ENCODE data around the gene GMNC.
A peak's percentile ranks its signal among the peaks of the same experiment; 100 is the strongest.

The GMNC gene

DNA sequence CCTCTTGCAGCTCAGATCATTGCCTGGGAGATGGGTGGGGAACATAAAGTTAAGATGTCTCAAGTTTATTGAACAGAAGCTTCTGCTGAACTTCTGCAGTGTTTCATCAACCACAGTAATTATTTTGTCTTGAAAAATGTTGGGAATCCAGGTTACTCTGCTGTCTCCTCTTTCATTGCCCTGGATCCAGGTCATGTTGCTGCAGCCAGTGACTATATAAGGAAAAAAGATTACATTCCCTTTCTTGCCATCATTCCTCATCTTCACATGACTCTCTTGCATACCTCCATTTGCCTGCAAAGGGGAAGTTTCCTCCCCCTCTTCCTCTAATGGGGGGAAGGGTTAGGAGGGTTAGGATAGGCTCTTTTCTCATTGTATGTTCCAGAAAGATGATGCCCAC, 15.1 kb downstream of the GMNC start:
- no peak for DNase-seq

DNA sequence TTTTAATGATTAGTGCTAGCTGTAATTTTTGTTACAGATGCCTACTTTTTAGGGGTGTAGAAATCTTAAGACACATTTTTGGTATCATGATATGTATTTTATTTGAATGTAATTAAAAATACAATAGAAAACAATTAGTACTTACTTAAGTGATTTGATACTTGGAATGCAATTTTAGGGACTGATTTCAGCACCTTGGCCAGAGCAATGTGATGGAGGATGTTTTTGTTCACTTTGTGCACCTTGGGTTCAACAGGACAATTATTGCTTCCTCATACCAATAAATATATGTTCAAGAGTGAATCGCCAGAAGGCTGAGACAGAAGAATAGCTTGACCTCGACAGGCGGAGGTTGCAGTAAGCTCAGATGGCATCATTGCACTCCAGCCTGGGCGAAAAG, 22.3 kb downstream of the GMNC start:
- DNase-seq: no peak

DNA sequence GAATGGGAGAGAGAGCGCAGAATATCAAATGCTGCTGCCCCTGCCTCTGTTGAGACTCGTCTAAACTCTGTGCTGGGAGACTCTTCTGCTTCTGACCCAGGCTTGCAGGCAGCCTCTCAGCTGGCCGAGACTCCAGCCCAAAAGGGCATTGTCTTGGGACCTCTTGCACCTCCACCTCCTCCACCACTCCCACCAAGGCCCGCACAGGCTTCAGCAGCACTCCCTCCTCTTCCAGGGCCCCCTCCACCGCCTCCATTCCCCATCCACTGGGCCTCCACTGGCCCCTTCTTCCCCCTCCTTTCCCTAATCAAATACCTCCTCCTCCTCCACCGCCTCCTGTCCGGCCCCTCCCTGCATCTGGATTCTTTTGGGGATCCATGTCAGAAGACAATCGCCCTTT, 31.3 kb downstream of the GMNC start:
- no peak for DNase-seq

DNA sequence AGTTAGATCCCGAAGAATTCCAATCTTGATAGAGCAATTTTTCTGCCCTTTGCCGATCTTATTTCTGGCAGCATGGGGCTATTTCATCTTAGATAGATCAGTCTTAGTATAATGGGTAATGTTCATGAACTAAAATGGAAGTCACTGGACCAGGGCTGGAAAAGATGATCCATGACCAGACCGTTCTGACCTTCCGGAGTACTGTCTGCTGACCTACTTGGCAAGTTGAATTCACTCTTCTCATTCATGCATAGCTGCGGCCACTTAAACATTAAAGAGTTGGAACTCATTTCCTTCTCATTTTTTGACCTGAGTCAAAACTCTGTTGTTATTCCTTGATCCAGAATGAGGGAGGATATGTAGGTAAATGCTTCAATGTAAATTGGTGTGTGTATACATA, 32.5 kb downstream of the GMNC start:
- DNase-seq: no peak

DNA sequence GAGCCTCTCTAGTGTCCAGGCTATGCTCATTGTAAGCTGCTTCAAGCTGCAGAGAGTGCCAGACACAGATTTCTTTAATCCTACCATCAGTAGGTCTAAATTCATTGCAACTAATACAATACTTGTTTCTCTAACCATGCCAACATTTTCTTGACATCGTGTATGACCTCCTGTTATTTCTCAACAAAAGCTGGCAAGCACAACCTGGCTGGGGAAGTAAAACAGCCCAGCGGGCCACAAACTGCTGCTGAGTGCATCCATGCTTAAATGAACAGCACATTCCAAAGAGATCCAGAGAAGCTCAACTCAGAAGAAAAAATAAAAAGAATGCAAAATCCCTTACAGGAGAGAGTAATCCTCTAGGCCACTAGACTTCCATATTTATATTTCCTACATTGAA, 36.5 kb downstream of the GMNC start:
- DNase-seq: no peak

DNA sequence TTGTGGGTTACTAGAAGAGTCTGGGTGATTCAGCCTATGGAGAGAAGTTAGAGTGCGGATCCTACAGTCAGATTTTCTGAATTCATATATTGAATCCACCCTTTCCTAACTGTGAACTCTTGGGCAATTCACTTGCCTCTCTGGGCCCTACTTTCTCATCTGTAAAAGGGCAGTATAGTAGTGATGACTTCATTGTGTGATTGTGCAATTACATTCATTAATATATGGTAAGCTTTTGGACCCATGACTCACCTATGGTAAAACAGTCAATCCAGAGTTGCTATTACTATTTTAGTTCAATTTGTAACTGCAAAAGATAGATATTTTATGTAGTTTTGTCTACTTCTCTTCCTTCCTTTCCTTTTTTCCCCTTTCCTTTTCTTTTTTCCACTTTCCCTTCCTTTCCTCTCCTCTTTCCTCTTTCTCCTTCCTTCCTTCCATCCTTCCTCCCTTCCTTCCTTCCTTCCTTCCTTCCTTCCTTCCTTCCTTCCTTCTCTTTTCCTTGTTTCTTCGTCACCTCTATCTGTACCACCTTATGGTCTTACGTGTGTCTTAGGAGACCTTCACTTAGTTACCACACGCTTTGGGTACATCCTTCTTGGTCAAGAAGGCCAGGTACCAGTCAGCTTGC, 37.0 kb downstream of the GMNC start:
- DNase-seq: no peak

DNA sequence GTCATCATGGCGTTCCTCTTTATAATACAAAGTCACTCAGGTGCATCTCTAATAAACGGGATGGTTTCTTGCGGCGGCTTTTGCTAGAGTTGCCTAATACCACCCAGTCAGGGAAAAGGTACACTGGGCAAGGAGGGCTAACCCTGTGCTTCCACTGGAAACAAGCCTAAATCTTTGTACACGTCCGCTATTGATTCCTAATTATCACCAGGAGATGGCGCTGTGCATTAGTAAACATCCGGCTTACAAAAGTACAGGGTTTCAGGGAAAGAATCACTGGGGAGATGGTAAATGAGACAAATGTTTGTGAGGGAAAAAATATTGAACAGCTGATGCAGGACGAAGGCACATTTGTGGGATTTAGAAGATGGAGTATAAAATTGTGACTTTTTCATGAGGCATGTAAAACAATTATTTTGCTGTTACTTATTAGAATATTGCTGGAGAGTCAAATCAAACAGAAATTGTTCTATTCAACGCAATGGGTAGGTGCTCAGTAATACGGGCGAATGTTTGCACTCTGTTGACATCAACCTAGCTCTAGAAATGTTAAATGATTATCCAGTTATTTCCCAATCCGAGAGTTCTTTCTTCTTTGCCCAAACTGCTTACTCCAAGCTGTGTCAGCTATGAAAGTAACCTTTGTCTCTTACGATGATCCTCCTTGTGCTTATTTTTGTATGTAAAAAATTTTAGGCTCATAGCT, 50.6 kb downstream of the GMNC start:
- peak; percentile 48 for DNase-seq

DNA sequence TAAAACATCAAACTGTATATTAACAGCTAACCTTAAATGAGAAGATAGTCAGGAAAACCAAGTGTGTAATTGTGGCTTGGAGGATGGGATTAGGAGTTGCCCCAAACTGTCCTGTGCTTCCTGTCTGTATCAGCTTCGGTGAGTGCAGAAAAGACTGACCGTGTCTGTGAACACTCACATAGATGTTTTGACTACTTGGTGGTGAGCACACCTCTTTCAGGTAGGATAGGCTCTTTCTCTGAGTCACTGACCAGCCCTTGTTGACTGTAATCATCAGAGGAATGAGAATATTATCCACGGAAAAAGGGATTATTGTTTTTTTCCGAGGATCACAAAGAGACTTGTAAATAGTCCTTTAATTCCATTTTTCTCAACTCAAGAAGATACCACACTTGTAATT, 51.5 kb downstream of the GMNC start:
- DNase-seq: no peak

DNA sequence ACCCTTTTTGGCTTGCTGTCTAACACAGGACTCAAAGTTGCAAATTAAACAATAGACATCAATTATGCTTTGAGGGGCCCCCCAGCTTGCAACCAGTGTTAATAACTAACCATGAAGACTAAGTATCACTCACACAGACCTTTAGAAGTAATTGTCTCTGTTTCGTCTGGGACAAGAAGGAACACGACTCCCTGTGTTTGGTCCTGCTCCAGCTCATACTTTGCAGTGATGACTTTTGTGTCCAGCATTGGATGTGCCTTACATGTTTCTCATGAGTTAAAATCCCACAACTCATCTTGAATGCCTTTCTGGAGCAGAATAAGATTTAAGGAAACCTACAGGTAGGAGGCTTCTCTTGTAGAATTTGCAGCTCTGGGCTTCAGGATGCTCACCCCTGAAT, 53.1 kb downstream of the GMNC start:
- no peak for DNase-seq

DNA sequence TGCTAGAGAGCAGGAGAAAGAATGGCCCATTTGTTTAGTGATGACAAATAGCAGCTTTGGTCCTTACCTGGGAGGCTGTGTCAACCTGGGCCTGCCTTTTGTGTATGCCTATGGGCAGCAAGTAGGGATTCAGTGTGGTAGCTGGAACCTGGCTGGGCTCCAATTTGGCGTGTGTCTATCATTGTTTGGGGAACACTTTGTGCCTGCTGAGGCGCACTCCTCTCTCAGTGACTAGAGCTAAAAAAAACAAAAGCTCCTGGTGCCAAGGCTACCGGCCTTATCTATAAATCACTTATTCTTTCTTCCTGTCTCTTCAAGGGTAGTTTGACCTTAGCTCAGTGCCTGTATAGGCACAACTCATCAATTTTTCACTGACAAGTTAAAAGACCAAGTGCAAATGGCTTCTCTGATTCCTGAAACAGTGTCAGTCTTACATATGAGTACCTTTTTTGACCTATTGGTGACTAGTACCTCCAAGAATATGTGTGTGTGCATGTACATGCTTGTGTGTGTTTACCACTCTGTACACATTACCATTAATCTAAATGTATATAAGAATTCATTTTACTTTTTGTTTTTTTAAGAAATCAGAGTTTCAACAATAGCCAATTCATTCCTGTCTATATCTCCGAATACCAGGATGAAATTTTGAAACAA, 54.6 kb downstream of the GMNC start:
- DNase-seq: no peak

Measured in activated CD4-positive, alpha-beta T cell treated with anti-CD3 and anti-CD28 coated beads, Interleukin-2, amount 50 U/mL, for 16 hours (primary cell).